GM18870 (cell line): ENCODE data around the gene ATP1B1.
"Not testable (repeated sequence)": the region's sequence is repeated elsewhere in the genome, so short reads cannot be mapped to it uniquely, and the experiment has no call there.

Experiments used
- ATAC-seq: cut with Tn5 transposase; IDR thresholded peaks from one replicate; pipeline ENCODE4 v1.9.1; 2021; ENCODE audit warnings: moderate library complexity; ENCODE audit not compliant: unreplicated experiment

The ATP1B1 gene

GRCh38 chr1:169138866-169139670 is 32.6 kb downstream of the ATP1B1 start:
- peak; percentile 92 for ATAC-seq

GRCh38 chr1:169141356-169141755 is 34.9 kb downstream of the ATP1B1 start:
- ATAC-seq, result no peak

- no peak for ATAC-seq
Observed at GRCh38 chr1:169142129-169142528, 35.6 kb downstream of the ATP1B1 start.

- no peak for ATAC-seq
Observed at GRCh38 chr1:169143346-169143745, 36.9 kb downstream of the ATP1B1 start.

- no peak for ATAC-seq
Observed at GRCh38 chr1:169143984-169144383, 37.5 kb downstream of the ATP1B1 start.

- ATAC-seq, result no peak
Observed at GRCh38 chr1:169144941-169145626, 38.6 kb downstream of the ATP1B1 start.

- ATAC-seq, result no peak
Observed at GRCh38 chr1:169146576-169147214, 40.2 kb downstream of the ATP1B1 start.

- ATAC-seq, result no peak
Observed at GRCh38 chr1:169148472-169149252, 42.2 kb downstream of the ATP1B1 start.

GRCh38 chr1:169149555-169150286 is 43.2 kb downstream of the ATP1B1 start:
- no peak for ATAC-seq

GRCh38 chr1:169150641-169151337 is 44.3 kb downstream of the ATP1B1 start:
- ATAC-seq, result no peak

GRCh38 chr1:169151338-169151837 is 44.9 kb downstream of the ATP1B1 start:
- ATAC-seq, result no peak

GRCh38 chr1:169155675-169156074 is 49.2 kb downstream of the ATP1B1 start:
- no peak for ATAC-seq

- ATAC-seq, result no peak
Observed at GRCh38 chr1:169156580-169156979, 50.1 kb downstream of the ATP1B1 start.

- no peak for ATAC-seq
Observed at GRCh38 chr1:169160845-169161495, 54.5 kb downstream of the ATP1B1 start.

GRCh38 chr1:169161496-169162194 is 55.2 kb downstream of the ATP1B1 start:
- ATAC-seq, result peak; percentile 59

GRCh38 chr1:169163059-169163458 is 56.6 kb downstream of the ATP1B1 start:
- ATAC-seq, result peak; percentile 59

GRCh38 chr1:169175461-169175860 is 69.0 kb downstream of the ATP1B1 start:
- ATAC-seq, result no peak

GRCh38 chr1:169179431-169179830 is 72.9 kb downstream of the ATP1B1 start:
- not testable (repeated sequence) for ATAC-seq
